OCI-LY3 (cell line): ENCODE results near the gene FAM53A.

Source experiments
- H2AFZ ChIP-seq: fragments of 200-600, 300-600 bp; shearing (Covaris generic); 2 replicates; pipeline ENCODE4 v1.6.0; 2014; ENCODE audit warnings: antibody characterized with exemption, low read depth, low read length
- H3K27ac ChIP-seq: fragments of 200-600, 300-600 bp; sonication (generic); 2 replicates; pipeline ENCODE4 v1.5.1; 2014; ENCODE audit warnings: mild to moderate bottlenecking, low read length, moderate library complexity, mixed read lengths
- H3K27me3 ChIP-seq: fragments of 200-600, 300-600 bp; sonication (generic); 2 replicates; pipeline ENCODE4 v1.6.1; 2014; ENCODE audit warnings: low read depth, low read length, mixed read lengths
- H3K36me3 ChIP-seq: fragments of 200-600, 300-600 bp; sonication (generic); replicated peaks from 2 replicates; pipeline ENCODE3; 2014; ENCODE audit warnings: low read depth, low read length, mixed read lengths
- H3K4me1 ChIP-seq: fragments of 300-600, 200-600 bp; sonication (generic); 2 replicates; pipeline ENCODE4 v1.6.1; 2014; ENCODE audit warnings: low read length, mixed read lengths
- H3K4me2 ChIP-seq: fragments of 200-600, 300-600 bp; sonication (generic); 2 replicates; pipeline ENCODE4 v1.6.1; 2014; ENCODE audit warnings: low read length, mixed read lengths
- H3K4me3 ChIP-seq: fragments of 300-600, 200-600 bp; sonication (generic); 2 replicates; pipeline ENCODE4 v1.5.1; 2014; ENCODE audit warnings: antibody characterized with exemption, mild to moderate bottlenecking, low read length, moderate library complexity
- H3K79me2 ChIP-seq: fragments of 300-600, 200-600 bp; shearing (Covaris generic); 2 replicates; pipeline ENCODE4 v1.6.1; 2014; ENCODE audit warnings: mild to moderate bottlenecking, low read length, mixed read lengths
- H3K9ac ChIP-seq: fragments of 300-600, 200-600 bp; shearing (Covaris generic); 2 replicates; pipeline ENCODE4 v1.6.0; 2014; ENCODE audit warnings: mild to moderate bottlenecking, low read length, moderate library complexity
- H3K9me3 ChIP-seq: fragments of 200-600, 300-600 bp; shearing (Covaris generic); 2 replicates; pipeline ENCODE4 v1.6.1; 2014; ENCODE audit warnings: low read length, mixed read lengths; ENCODE audit not compliant: insufficient read depth
- H4K20me1 ChIP-seq: fragments of 200-600, 300-600 bp; sonication (generic); 2 replicates; pipeline ENCODE4 v1.6.1; 2016; ENCODE audit warnings: low read length, mixed read lengths; ENCODE audit not compliant: insufficient read depth
- EZH2phosphoT487 ChIP-seq: fragments of 200-600 bp; shearing (Covaris generic); IDR thresholded peaks from 2 replicates; pipeline ENCODE4 v1.6.1; 2018; ENCODE audit warnings: antibody characterized with exemption, mixed run types, low read depth
- TF ChIP-seq, protein P1 (sequence below): fragments of 200-600, 300-600 bp; sonication (generic); IDR thresholded peaks from 2 replicates; pipeline ENCODE4 v1.5.1; 2014; ENCODE audit warnings: antibody characterized with exemption, low read length, low read depth

FAM53A gene

DNA sequence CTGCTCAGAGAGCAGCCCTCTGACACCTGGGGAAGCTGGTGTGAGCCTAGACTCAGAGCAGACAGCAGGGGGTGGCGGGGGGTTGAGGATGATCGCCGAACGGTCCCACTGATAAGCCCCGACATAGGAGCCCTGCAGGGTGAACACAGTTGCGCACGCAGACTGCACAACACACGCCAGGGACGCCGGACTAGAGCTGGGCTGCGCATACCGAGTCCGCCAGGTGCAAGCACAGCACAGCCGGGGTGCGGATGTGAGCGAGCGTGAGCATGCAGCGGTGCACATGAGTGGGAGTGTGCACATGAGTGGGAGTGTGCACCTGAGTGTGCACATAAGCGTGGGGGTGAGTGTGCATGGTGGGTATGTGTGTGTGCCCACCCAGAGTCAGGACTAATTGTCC, 36.7 kb downstream of the FAM53A start:
- H2AFZ ChIP-seq = no peak overlapping the region
- H3K4me1 ChIP-seq = no peaks in the 10 kb centered on the region
- no peak overlapping the region for H3K27ac ChIP-seq
- H3K79me2 ChIP-seq = no peaks in the 10 kb centered on the region
- no peak overlapping the region for H3K9ac ChIP-seq
- H3K27me3 ChIP-seq = no peaks in the 10 kb centered on the region
- no peaks in the 10 kb centered on the region for H3K9me3 ChIP-seq
- no peak overlapping the region for H3K4me3 ChIP-seq
- no peaks in the 10 kb centered on the region for H3K36me3 ChIP-seq
- TF ChIP-seq EZH2phosphoT487 = no peak
- TF ChIP-seq, protein P1, sequence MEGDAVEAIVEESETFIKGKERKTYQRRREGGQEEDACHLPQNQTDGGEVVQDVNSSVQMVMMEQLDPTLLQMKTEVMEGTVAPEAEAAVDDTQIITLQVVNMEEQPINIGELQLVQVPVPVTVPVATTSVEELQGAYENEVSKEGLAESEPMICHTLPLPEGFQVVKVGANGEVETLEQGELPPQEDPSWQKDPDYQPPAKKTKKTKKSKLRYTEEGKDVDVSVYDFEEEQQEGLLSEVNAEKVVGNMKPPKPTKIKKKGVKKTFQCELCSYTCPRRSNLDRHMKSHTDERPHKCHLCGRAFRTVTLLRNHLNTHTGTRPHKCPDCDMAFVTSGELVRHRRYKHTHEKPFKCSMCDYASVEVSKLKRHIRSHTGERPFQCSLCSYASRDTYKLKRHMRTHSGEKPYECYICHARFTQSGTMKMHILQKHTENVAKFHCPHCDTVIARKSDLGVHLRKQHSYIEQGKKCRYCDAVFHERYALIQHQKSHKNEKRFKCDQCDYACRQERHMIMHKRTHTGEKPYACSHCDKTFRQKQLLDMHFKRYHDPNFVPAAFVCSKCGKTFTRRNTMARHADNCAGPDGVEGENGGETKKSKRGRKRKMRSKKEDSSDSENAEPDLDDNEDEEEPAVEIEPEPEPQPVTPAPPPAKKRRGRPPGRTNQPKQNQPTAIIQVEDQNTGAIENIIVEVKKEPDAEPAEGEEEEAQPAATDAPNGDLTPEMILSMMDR = no peak
- no peak overlapping the region for H3K4me2 ChIP-seq
- no peaks in the 10 kb centered on the region for H4K20me1 ChIP-seq

DNA sequence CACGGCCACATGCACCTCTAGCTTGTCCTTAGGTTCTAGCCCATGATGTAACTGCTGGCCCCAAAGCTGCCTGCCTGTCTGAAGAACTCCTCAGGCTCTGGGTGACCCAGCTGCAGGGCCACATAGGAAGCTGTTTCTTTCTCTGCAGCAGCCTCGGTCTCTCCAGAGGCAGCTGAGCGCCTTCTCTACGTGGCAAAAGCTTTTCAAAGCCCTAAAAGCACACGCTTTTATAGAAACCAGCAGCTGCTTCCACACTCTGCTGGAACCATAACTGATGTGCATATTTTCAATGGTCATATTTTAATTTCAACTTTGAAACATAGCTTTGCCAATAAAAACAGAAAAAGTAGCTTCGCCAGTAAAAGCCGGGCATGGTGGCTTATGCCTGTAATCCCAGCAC, 37.4 kb downstream of the FAM53A start:
- Histone ChIP-seq H3K9me3 (no peaks in the 10 kb centered on the region), H4K20me1 (no peaks in the 10 kb centered on the region), H3K4me3 (no peak overlapping the region), H3K79me2 (no peaks in the 10 kb centered on the region), H3K4me2 (no peak overlapping the region), H3K27ac (no peak overlapping the region), H3K4me1 (no peaks in the 10 kb centered on the region), H3K9ac (no peak overlapping the region), H3K27me3 (no peaks in the 10 kb centered on the region), H2AFZ (no peak overlapping the region), H3K36me3 (no peaks in the 10 kb centered on the region)
- no peak for TF ChIP-seq EZH2phosphoT487
- TF ChIP-seq, protein P1 = no peak

DNA sequence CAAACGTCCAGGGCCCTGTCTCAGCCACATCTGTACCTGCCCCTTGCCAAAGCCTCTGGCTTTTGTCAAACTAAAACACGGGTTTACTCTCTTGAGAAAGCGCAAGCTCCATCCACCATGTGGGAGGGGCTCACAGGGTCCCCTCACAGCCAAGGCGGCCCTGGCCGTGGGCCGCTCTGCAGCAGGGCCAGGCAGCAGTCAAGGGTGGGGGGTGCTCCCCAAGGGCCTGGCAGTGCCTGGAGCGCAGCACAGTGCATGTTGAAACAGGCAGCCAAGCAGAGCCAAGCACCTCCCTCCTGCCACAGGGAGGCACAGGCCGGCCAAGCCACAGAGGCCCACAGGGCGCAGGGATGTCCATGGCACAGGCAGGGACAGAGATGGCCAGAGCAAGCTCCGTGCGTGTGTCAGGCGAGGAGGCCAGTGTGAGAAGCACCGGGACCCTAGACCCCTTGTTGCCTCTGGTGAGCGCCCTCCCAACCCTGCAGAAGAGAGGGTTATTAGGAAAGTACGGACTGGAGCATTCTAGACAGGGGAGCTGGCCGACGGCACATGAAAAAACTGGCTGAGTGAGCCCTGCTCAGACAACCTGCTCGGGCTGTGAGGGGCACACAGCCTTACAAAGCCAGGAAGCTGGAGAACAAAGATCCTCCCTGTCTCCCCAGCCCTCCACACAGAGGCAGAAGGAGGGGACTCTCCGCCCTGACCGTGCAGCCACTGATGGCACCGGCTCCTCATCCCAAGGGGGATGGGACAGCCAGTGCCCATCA, 39.0 kb downstream of the FAM53A start:
- no peak overlapping the region for H3K9ac ChIP-seq
- TF ChIP-seq EZH2phosphoT487 = no peak
- TF ChIP-seq, protein P1 = no peak
- H3K79me2 ChIP-seq = no peaks in the 10 kb centered on the region

DNA sequence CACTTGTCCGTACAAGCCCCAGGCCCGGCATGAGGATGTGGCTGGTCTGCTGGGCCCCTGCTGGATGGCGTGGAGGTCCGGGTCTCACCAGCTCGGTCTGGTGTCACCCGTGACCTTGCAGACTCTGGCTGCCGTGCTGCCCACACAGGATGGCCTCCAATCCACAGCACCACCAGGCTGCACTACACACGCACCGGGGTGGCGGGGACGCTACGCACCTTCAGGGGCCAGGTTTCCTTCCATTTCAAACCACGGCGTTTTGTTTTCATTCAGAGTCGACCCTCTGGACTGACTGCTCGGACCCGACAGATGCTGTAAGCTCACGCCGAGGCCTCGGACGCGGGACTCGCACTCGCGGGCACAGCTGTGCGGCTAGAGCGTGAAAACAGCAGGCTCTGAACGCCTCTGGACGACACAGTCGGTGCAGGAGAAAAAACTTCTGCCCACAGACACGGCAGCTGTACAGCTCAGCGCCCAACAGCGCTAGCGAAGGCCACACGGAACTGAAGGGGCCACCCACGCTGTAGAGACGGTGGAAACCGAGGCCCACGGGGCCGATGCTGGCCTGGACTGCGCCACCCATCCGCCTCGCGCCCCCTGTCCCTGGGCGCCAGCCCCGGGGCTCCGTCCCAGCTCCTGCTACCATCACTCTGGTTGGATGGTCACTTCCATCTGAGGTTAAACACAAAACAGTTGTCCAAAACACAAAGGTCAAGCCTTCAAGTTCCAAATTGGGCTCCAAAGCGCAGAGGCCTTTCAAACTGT, 40.0 kb downstream of the FAM53A start:
- Histone ChIP-seq H3K9ac (no peak overlapping the region), H3K27ac (no peak overlapping the region), H3K4me1 (no peaks in the 10 kb centered on the region)

More for the DNA sequence above, 39.0 kb downstream of the FAM53A start:
- H3K27me3 ChIP-seq = peaks cover 6% of the 10 kb centered on the region; the same call in 1 of the 2 replicates
- H3K9me3 ChIP-seq = no peaks in the 10 kb centered on the region
- no peaks in the 10 kb centered on the region for H3K4me1 ChIP-seq
- no peak overlapping the region for H3K4me2 ChIP-seq
- H3K4me3 ChIP-seq = no peak overlapping the region
- no peaks in the 10 kb centered on the region for H3K36me3 ChIP-seq
- no peak overlapping the region for H2AFZ ChIP-seq
- no peaks in the 10 kb centered on the region for H4K20me1 ChIP-seq
- H3K27ac ChIP-seq = no peak overlapping the region

More for the DNA sequence above, 40.0 kb downstream of the FAM53A start:
- Histone ChIP-seq H3K9me3 (no peaks in the 10 kb centered on the region), H4K20me1 (no peaks in the 10 kb centered on the region), H3K36me3 (no peaks in the 10 kb centered on the region), H3K4me2 (no peak overlapping the region), H3K79me2 (no peaks in the 10 kb centered on the region), H3K27me3 (peaks cover 6% of the 10 kb centered on the region; the same call in 1 of the 2 replicates), H3K4me3 (no peak overlapping the region), H2AFZ (no peak overlapping the region)
- TF ChIP-seq, protein P1 = no peak
- TF ChIP-seq EZH2phosphoT487 = no peak
